ENCODE data around the gene ZNF667. TPM values are rescaled to one million over a fixed set of nuclear protein-coding genes. Genes with fewer than 3 reads are reported as not detected.
A peak's percentile ranks its signal among the peaks of the same experiment; 100 is the strongest.

ZNF667 gene
- total and polyA plus RNA-seq, 4 donors = 0.31 to 1.7 (median 0.96) TPM

GRCh38 chr19:56476093-56476492, 1.1 kb downstream of the ZNF667 start:
- Histone ChIP-seq H3K36me3 (ENCODE audit: control insufficient read depth in 4 of 4, insufficient read depth in 3 of 4, low read depth in 1 of 4, low read length in 3 of 4) (no peaks in the 10 kb centered on the region), H3K27ac (ENCODE audit: low read depth in 1 of 2, low read length in 2 of 2) (no peak overlapping the region), H3K27me3 (ENCODE audit: control insufficient read depth in 4 of 4, insufficient read depth in 4 of 4, low read length in 3 of 4) (peaks cover 0 to 4% (median 0%) of the 10 kb centered on the region in 4 donors), H3K4me3 (ENCODE audit: low read depth in 1 of 3, low read length in 3 of 3) (peak overlapping the region in 1 of 3 donors; percentile 8), H3K9ac (ENCODE audit: low read depth in 1 of 2, low read length in 2 of 2) (no peak overlapping the region), H3K4me1 (ENCODE audit: control insufficient read depth in 4 of 4, insufficient read depth in 4 of 4, low read length in 3 of 4) (peaks cover 0 to 2% (median 0%) of the 10 kb centered on the region in 4 donors), H3K9me3 (ENCODE audit: control insufficient read depth in 4 of 4, low read length in 3 of 4) (peaks cover 10 to 66% (median 42%) of the 10 kb centered on the region in 4 donors)
- WGBS = 89% methylated on average over 10 of the region's 10 CpGs
- DNase-seq (ENCODE audit: low spot score) = no peak
- TF ChIP-seq YY1 (IDR thresholded peaks at IDR 0.05) (no peak), CTCF (IDR thresholded peaks at IDR 0.05; ENCODE audit: low read depth, low read length, missing input control) (no peak), RAD21 (IDR thresholded peaks at IDR 0.05) (no peak), ATF3 (IDR thresholded peaks at IDR 0.05) (no peak), HNF4G (IDR thresholded peaks at IDR 0.05) (no peak), JUND (IDR thresholded peaks at IDR 0.05) (no peak), MAX (IDR thresholded peaks at IDR 0.05) (no peak), FOXA1 (IDR thresholded peaks at IDR 0.05) (no peak), HNF4A (conservative IDR thresholded peaks at IDR 0.05) (no peak), RXRA (IDR thresholded peaks at IDR 0.05) (no peak), NR2F2 (IDR thresholded peaks at IDR 0.05) (no peak), SP1 (IDR thresholded peaks at IDR 0.05) (no peak), FOXA2 (IDR thresholded peaks at IDR 0.05) (no peak), TAF1 (conservative IDR thresholded peaks at IDR 0.05) (no peak), GABPA (IDR thresholded peaks at IDR 0.05 in 1 of 2, conservative IDR thresholded peaks at IDR 0.05 in 1 of 2) (no peak)

- Histone ChIP-seq H3K27me3 (ENCODE audit: control insufficient read depth in 4 of 4, insufficient read depth in 4 of 4, low read length in 3 of 4) (peaks cover 0 to 4% (median 0%) of the 10 kb centered on the region in 4 donors), H3K4me1 (ENCODE audit: control insufficient read depth in 4 of 4, insufficient read depth in 4 of 4, low read length in 3 of 4) (peaks cover 0 to 2% (median 0%) of the 10 kb centered on the region in 4 donors), H3K9me3 (ENCODE audit: control insufficient read depth in 4 of 4, low read length in 3 of 4) (peaks cover 12 to 74% (median 43%) of the 10 kb centered on the region in 4 donors), H3K4me3 (ENCODE audit: low read depth in 1 of 3, low read length in 3 of 3) (peak overlapping the region in 1 of 3 donors; percentile 35), H3K36me3 (ENCODE audit: control insufficient read depth in 4 of 4, insufficient read depth in 3 of 4, low read depth in 1 of 4, low read length in 3 of 4) (peaks cover 0 to 2% (median 0%) of the 10 kb centered on the region in 4 donors), H3K9ac (ENCODE audit: low read depth in 1 of 2, low read length in 2 of 2) (no peak overlapping the region), H3K27ac (ENCODE audit: low read depth in 1 of 2, low read length in 2 of 2) (no peak overlapping the region)
- 79% methylated on average over 3 of the region's 3 CpGs for WGBS
- TF ChIP-seq ZBTB33 (IDR thresholded peaks at IDR 0.05) (no peak), FOXA2 (IDR thresholded peaks at IDR 0.05) (no peak), HNF4A (conservative IDR thresholded peaks at IDR 0.05) (no peak), MAX (IDR thresholded peaks at IDR 0.05) (no peak), JUND (IDR thresholded peaks at IDR 0.05) (no peak)
- DNase-seq (ENCODE audit: low spot score) = no peak
Measured at GRCh38 chr19:56474308-56474707, 2.8 kb downstream of the ZNF667 start.
